Smooth muscle cell (in vitro differentiated cells): ENCODE data around the gene THAP7. TPM values are rescaled to one million over a fixed set of nuclear protein-coding genes. Genes with fewer than 3 reads are reported as not detected.

Source experiments
- DNase-seq: peaks from one replicate; lab custom pipeline; 2025; ENCODE audit not compliant: unreplicated experiment; lab: John Stamatoyannopoulos, UW
- H2AFZ ChIP-seq: fragments of 200-600 bp; sonication (generic); 2 replicates; pipeline ENCODE4 v1.6.0; 2016; ENCODE audit warnings: antibody characterized with exemption, low read depth, mild to moderate bottlenecking
- H3F3A ChIP-seq: fragments of 200-600 bp; sonication (generic); 2 replicates; pipeline ENCODE4 v1.6.0; 2017; ENCODE audit warnings: antibody characterized with exemption, low read depth
- H3K27ac ChIP-seq: fragments of 200-600 bp; sonication (generic); 2 replicates; pipeline ENCODE4 v1.5.1; 2016; ENCODE audit warnings: low read depth, mild to moderate bottlenecking
- H3K27me3 ChIP-seq: fragments of 200-600 bp; sonication (generic); 2 replicates; pipeline ENCODE4 v1.6.1; 2016; ENCODE audit warnings: low read depth, mild to moderate bottlenecking
- H3K36me3 ChIP-seq: fragments of 200-600 bp; sonication (generic); 2 replicates; pipeline ENCODE4 v1.5.1; 2016; ENCODE audit warnings: low read depth
- H3K4me1 ChIP-seq: fragments of 200-600 bp; sonication (generic); 2 replicates; pipeline ENCODE4 v1.5.1; 2016; ENCODE audit warnings: low read depth
- H3K4me2 ChIP-seq: fragments of 200-600 bp; sonication (generic); 2 replicates; pipeline ENCODE4 v1.6.0; 2016; ENCODE audit warnings: mild to moderate bottlenecking
- H3K4me3 ChIP-seq: fragments of 200-600 bp; sonication (generic); 2 replicates; pipeline ENCODE4 v1.5.1; 2016; ENCODE audit warnings: mild to moderate bottlenecking
- H3K79me2 ChIP-seq: fragments of 200-600 bp; sonication (generic); 2 replicates; pipeline ENCODE4 v1.6.0; 2016; ENCODE audit warnings: low read depth, mild to moderate bottlenecking
- H3K9ac ChIP-seq: fragments of 200-600 bp; sonication (generic); 2 replicates; pipeline ENCODE4 v1.6.0; 2016; ENCODE audit warnings: low read depth
- H3K9me3 ChIP-seq: fragments of 200-600 bp; sonication (generic); replicated peaks from 2 replicates; pipeline ENCODE4 v1.5.1; 2016; ENCODE audit warnings: low read depth
- H4K20me1 ChIP-seq: fragments of 200-600 bp; sonication (generic); 2 replicates; pipeline ENCODE4 v1.6.0; 2016; ENCODE audit warnings: low read depth
- CTCF ChIP-seq: fragments of 200-600 bp; sonication (generic); IDR thresholded peaks from 2 replicates; pipeline ENCODE4 v1.5.1; 2017; ENCODE audit warnings: borderline replicate concordance, mild to moderate bottlenecking, antibody characterized with exemption; ENCODE audit not compliant: insufficient read depth, poor library complexity, severe bottlenecking
- WGBS: methylation state at CpG from one replicate; pipeline ENCODE4 v1.1.7; 2016; ENCODE audit warnings: low lambda C conversion rate; 5-methylcytosine and 5-hydroxymethylcytosine counted together
- polyA plus RNA-seq: library from polyadenylated mRNA; unstranded; fragments of >200 nt; fragmentation: Nextera tagmentation; extraction: Ambion mirVana; gene quantifications from 2 replicates; pipeline ENCODE4 v1.2.1, GENCODE V29; 2016
- total RNA-seq: library from RNA; depleted of rRNA; stranded (reverse); fragments of >200 nt; gene quantifications from 2 replicates; pipeline ENCODE4 v1.2.3, GENCODE V29; 2014

THAP7 gene
- total and polyA plus RNA-seq, 2 experiments from 2014 or later: 26.8 to 28.0 TPM

- H3K36me3 ChIP-seq: no peaks in the 10 kb centered on the region
- H3K27ac ChIP-seq: no peak overlapping the region
- no peak overlapping the region for H3K4me3 ChIP-seq
- H3K9me3 ChIP-seq: no peaks in the 10 kb centered on the region
- 89% methylated on average over 13 of the region's 14 CpGs for WGBS
- no peak overlapping the region for H3K4me2 ChIP-seq
- no peak overlapping the region for H3K9ac ChIP-seq
- H3F3A ChIP-seq: no peaks in the 10 kb centered on the region
- no peak for TF ChIP-seq CTCF
- peaks cover 15% of the 10 kb centered on the region for H3K4me1 ChIP-seq
- H3K79me2 ChIP-seq: no peaks in the 10 kb centered on the region
- DNase-seq: no peak
- no peaks in the 10 kb centered on the region for H4K20me1 ChIP-seq
- H3K27me3 ChIP-seq: no peaks in the 10 kb centered on the region
- H2AFZ ChIP-seq: no peak overlapping the region
Observed at GRCh38 chr22:20975541-20976290, 26.2 kb downstream of the THAP7 start.

DNA sequence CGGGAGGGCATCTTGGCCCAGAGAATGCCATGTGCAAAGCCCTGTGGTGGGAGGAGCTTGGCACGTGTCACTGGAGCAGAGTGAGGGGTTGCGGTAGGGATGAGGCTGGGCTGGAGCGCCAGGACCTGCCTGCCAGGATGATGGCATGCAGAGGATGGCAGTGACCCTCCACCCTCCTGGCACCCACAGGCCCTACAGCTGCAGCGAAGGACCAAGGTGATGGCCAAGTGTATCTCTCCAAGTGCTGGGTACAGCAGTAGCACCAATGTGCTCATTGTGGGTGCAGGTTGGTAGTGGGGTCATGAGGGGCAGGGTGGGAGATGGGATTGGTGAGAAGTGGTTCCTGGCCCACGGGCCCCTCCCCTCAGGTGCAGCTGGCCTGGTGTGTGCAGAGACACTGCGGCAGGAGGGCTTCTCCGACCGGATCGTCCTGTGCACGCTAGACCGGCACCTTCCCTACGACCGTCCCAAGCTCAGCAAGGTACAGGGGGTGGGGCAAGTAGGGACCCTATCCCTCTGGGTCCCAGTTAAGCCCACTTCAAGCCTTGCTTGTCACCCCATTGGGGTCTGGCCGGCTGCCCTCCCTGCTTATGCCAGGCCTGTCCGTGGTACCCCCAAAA, 27.5 kb downstream of the THAP7 start:
- no peak overlapping the region for H3K4me2 ChIP-seq
- no peak overlapping the region for H3K27ac ChIP-seq
- no peaks in the 10 kb centered on the region for H3K9me3 ChIP-seq
- no peak overlapping the region for H3K9ac ChIP-seq
- H3K79me2 ChIP-seq: no peaks in the 10 kb centered on the region
- DNase-seq: no peak
- no peaks in the 10 kb centered on the region for H3K27me3 ChIP-seq
- H3K4me1 ChIP-seq: peaks cover 10% of the 10 kb centered on the region
- no peaks in the 10 kb centered on the region for H4K20me1 ChIP-seq
- TF ChIP-seq CTCF: no peak
- H2AFZ ChIP-seq: no peak overlapping the region
- 90% methylated on average over 16 of the region's 16 CpGs for WGBS
- no peak overlapping the region for H3K4me3 ChIP-seq
- no peaks in the 10 kb centered on the region for H3K36me3 ChIP-seq
- no peaks in the 10 kb centered on the region for H3F3A ChIP-seq

DNA sequence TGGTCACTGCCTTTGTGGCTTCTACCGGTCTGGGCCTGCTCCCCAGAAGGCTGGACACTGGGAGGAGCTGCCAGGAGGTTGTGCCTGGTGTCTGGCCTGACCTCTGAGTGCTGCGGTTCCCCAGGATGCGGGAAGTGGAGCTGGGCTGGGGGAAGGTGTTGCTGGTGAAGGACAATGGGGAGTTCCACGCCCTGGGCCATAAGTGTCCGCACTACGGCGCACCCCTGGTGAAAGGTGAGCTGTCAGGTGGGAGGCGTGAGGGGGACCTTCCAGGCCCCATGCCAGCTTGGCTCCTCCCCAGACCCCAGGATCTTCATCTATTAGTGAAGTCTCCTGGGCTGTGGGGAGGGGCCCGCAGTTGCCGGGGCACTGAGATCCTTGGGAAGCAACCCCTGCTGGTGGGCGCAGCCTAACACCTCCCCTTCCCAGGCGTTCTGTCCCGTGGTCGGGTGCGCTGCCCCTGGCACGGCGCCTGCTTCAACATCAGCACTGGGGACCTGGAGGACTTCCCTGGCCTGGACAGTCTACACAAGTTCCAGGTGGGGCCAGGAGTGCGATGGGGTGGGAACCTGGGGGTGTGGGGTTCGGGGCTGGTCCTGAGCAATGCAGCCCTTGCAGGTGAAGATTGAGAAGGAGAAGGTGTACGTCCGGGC, 28.2 kb downstream of the THAP7 start:
- Histone ChIP-seq H2AFZ (no peak overlapping the region), H3F3A (no peaks in the 10 kb centered on the region), H3K27me3 (no peaks in the 10 kb centered on the region), H3K9me3 (no peaks in the 10 kb centered on the region), H4K20me1 (no peaks in the 10 kb centered on the region), H3K4me3 (no peak overlapping the region), H3K9ac (no peak overlapping the region), H3K4me1 (peaks cover 10% of the 10 kb centered on the region), H3K79me2 (no peaks in the 10 kb centered on the region), H3K27ac (no peak overlapping the region), H3K4me2 (no peak overlapping the region), H3K36me3 (no peaks in the 10 kb centered on the region)
- 84% methylated on average over 20 of the region's 21 CpGs for WGBS
- TF ChIP-seq CTCF: no peak
- DNase-seq: no peak
